RWPE1 (cell line): ENCODE results near the gene FXYD7.

Experiments
- CTCF ChIA-PET: fragments of 350-600 bp; sonication (Branson Sonifier 250); formaldehyde crosslinking; extraction: SDS; loops from one replicate; lab custom pipeline; 2021; lab: Yijun Ruan, JAX
- POLR2A ChIA-PET: fragments of 400-600 bp; formaldehyde crosslinking; extraction: SDS; loops from one replicate; lab custom pipeline; 2020; ENCODE audit warnings: antibody characterized with exemption; ENCODE audit not compliant: low non-redundant PET; lab: Yijun Ruan, JAX
- DNase-seq: peaks from one replicate; pipeline ENCODE4 v3.0.0; 2012; ENCODE audit warnings: low spot score
- H3K27ac ChIP-seq: fragments of 450-650 bp; 2 replicates; pipeline ENCODE4 v1.5.1; 2017
- TF ChIP-seq, protein P1 (sequence below): fragments of 450-650 bp; conservative IDR thresholded peaks from 2 replicates; pipeline ENCODE4 v1.5.1; 2017; ENCODE audit warnings: low read depth, mild to moderate bottlenecking

Gene FXYD7

DNA sequence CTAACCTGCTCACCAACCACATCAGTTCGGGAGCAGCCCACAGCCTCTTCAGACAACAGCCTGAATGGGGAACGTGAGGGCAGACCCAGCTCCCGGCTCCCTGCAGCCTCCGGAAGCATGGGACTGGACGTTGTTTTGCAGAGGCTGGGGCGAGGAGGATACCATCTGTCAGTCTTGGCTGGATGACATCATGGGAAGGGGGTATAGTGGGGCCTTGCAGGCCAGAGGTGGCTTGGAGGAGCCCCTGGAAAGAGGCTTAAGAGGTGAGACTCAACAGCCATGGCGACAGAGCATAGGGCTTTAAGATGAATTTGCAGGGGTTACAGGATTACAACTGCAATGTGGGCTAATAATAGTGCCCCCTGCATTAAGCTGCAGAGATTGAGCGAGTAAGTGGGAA, 25.9 kb upstream of the FXYD7 start:
- TF ChIP-seq, protein P1, sequence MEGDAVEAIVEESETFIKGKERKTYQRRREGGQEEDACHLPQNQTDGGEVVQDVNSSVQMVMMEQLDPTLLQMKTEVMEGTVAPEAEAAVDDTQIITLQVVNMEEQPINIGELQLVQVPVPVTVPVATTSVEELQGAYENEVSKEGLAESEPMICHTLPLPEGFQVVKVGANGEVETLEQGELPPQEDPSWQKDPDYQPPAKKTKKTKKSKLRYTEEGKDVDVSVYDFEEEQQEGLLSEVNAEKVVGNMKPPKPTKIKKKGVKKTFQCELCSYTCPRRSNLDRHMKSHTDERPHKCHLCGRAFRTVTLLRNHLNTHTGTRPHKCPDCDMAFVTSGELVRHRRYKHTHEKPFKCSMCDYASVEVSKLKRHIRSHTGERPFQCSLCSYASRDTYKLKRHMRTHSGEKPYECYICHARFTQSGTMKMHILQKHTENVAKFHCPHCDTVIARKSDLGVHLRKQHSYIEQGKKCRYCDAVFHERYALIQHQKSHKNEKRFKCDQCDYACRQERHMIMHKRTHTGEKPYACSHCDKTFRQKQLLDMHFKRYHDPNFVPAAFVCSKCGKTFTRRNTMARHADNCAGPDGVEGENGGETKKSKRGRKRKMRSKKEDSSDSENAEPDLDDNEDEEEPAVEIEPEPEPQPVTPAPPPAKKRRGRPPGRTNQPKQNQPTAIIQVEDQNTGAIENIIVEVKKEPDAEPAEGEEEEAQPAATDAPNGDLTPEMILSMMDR: no peak
- POLR2A ChIA-PET: interaction anchor here (1.2 kb wide), 1 partner anchor 37 kb away, joined by 3 read pairs; no protein-coding TSS in a partner anchor
- CTCF ChIA-PET: interaction anchor here (1.3 to 3.9 kb wide), 2 partner anchors 10 to 18 kb away, joined by 3 to 37 read pairs; partner anchors contain the start of gene LGI4
- H3K27ac ChIP-seq: peak overlapping the region; percentile 100
- no peak for DNase-seq

DNA sequence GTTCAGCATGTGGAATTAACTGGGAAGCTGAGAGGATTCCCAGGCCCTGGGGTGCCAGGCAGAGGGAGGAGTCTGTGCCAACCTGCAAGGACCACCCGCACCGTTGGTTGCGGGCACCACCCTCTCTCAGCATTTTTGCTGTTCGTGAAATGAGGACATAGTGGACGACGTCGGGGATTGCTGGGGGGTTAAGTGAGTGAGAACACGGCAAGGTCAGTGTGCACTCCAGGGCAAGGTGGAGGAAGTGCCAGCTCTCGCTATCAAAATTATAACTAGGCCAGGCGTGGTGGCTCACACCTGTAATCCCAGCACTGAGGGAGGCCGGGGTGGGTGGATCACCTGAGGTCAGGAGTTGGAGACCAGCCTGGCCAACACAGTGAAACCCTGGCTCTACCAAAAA, 25.3 kb upstream of the FXYD7 start:
- ChIA-PET POLR2A (no interaction called here), CTCF (interaction anchor here (3.9 kb wide), 1 partner anchor 18 kb away, joined by 37 read pairs; the partner anchor contains the start of gene LGI4)
- no peak for DNase-seq
- TF ChIP-seq, protein P1: no peak
- H3K27ac ChIP-seq: peak overlapping the region; percentile 100

DNA sequence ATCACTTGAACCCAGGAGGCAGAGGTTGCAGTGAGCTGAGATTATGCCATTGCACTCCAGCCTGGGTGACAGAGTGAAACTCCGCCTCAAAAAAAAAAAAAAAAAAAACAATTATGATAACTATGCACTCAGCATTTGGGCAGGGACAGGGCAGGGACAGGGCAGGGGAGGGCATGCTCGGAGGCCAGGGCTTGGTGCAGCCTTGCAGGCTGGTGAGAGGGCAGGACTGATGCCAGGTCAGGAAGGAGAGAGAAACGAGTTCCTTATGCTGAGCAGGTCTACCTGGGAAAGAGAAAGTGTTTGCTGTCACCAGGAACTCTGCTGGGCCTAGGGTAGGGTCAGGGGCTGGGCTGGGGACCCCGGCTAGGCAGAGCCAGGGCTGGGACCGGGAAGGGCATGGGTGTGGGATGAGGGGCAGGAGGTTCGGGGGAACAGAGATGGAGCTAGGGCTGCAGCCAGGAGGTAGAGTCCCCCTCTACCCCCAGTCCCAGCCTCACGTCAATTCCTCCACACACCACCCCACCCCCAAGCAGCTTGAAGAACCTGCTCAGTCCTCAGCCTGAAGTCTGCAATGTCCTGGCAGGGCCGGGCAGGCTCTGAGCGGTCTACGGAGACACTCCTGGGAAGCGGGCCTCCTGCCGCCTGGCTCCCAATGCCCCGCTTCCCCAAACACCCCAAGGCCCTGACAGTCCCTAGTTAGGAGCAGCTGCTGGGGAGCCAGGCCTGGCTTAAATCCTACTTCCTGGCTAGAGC, 24.6 kb upstream of the FXYD7 start:
- no peak for DNase-seq
- CTCF ChIA-PET: no interaction called here
- H3K27ac ChIP-seq: peak overlapping the region; percentile 100
- POLR2A ChIA-PET: no interaction called here
- TF ChIP-seq, protein P1: no peak

DNA sequence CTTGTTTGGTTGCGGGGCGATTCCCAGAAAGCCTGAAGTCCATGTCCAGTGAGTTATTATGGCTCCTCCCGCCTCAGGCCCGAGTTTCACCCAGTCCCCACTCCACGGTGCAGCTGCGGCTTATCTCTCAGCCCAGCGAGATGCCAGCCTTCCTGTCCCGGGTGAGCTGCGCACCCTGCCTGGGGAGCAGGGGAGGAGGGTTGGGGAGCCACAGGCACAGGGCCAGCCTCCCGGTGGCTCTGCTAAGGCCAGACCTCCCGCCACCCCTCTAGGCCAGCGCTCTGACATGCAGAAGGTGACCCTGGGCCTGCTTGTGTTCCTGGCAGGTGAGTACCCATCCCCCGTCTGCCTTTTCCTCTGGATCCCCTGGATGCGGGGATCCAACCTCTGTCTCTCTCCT, 24.0 kb upstream of the FXYD7 start:
- DNase-seq: no peak
- CTCF ChIA-PET: no interaction called here
- POLR2A ChIA-PET: no interaction called here
- peak overlapping the region; percentile 100 for H3K27ac ChIP-seq
- TF ChIP-seq, protein P1: no peak

DNA sequence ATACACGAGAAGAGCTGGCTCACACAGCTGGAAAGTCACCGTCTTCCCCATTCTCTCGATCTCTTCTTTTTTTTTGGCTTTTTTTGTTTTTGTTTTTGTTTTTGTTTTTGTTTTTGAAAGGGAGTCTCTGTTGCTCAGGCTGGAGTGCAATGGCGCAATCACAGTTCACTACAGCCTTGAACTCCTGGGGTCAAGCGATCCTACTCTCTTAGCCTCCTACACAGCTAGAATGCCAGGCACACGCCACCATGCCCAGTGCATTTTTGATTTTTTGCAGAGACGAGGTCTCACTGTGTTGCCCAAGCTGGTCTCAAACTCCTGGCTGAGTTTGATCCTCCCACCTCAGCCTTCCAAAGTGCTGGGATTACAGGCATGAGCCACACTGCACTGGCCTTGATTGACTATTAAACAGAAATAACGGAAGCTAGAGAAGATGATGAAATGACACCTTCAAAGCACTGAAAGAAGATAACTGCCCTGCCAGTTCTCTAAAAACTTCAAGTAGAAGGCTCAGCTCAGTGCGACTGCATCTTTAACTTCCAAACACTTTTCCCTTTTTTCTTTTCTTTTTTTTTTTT, 23.4 kb upstream of the FXYD7 start:
- TF ChIP-seq, protein P1: no peak
- no peak for DNase-seq
- H3K27ac ChIP-seq: peak overlapping the region; percentile 100
- ChIA-PET POLR2A (interaction anchor here (0.7 to 0.8 kb wide), 3 partner anchors 16 to 930 kb away, joined by 3 read pairs; no protein-coding TSS in a partner anchor), CTCF (interaction anchor here (0.6 kb wide), 1 partner anchor 14 kb away, joined by 3 read pairs; no protein-coding TSS in a partner anchor)

DNA sequence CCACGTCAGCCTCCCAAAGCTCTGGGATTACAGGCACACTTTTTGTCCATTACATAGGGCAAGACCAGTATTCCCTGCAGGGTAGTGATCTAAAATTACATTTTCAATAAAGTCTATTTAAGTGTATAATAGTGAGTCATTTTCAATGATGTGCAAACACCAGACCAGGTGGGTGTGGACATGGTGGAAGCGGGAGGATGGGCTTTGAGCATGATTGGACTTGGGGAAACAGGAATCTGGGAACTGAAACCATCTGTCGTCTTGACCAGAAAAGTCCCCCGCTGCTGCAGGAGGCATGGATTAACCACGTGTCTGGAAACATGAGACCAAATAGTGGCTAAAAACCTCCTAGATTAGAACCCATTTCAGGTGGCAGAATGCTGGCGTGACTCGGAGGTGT, 22.6 kb upstream of the FXYD7 start:
- ChIA-PET POLR2A (interaction anchor here (0.7 kb wide), 2 partner anchors 15 to 929 kb away, joined by 3 read pairs; no protein-coding TSS in a partner anchor), CTCF (no interaction called here)
- DNase-seq: peak; percentile 93
- TF ChIP-seq, protein P1: no peak
- peak overlapping the region; percentile 100 for H3K27ac ChIP-seq
